ENCODE measurements around the gene GPR176. TPM values are rescaled to one million over a fixed set of nuclear protein-coding genes. Genes with fewer than 3 reads are reported as not detected.

GPR176 gene
- total and polyA plus RNA-seq, 7 experiments from 2014 or later = 0.07 TPM; not detected in 6

GRCh38 chr15:39785139-39785538, 134.9 kb downstream of the GPR176 start:
- H3K4me1 Mint-ChIP-seq = peaks cover 30 to 62% (median 51%) of the 10 kb centered on the region in 7 donors
- Histone ChIP-seq H3K9me3 (ENCODE audit: control insufficient read depth in 2 of 3, low read length in 3 of 3) (no peaks in the 10 kb centered on the region), H3K27me3 (ENCODE audit: control insufficient read depth in 2 of 2, insufficient read depth in 2 of 2, low read length in 2 of 2) (no peaks in the 10 kb centered on the region), H3K4me3 (ENCODE audit: low read length) (no peak overlapping the region), H3K36me3 (ENCODE audit: control insufficient read depth in 2 of 3, insufficient read depth in 3 of 3, low read length in 3 of 3) (peaks cover 0 to 5% (median 0%) of the 10 kb centered on the region in 3 experiments), H3K27ac (ENCODE audit: low read depth, low read length) (no peak overlapping the region), H3K4me1 (ENCODE audit: control insufficient read depth in 2 of 2, insufficient read depth in 2 of 2, low read length in 2 of 2) (peaks cover 14 to 19% of the 10 kb centered on the region in 2 donors)
- no peak for ATAC-seq
- H3K27ac Mint-ChIP-seq = peak overlapping the region in 6 of 9 donors; percentile 50 to 82 (median 70)
- H3K9me3 Mint-ChIP-seq = no peaks in the 10 kb centered on the region
- no peaks in the 10 kb centered on the region for H3K27me3 Mint-ChIP-seq
- peak overlapping the region in 5 of 10 donors; percentile 10 to 74 (median 39) for H3K4me3 Mint-ChIP-seq
- H3K36me3 Mint-ChIP-seq = peaks cover 0 to 3% (median 0%) of the 10 kb centered on the region in 5 donors
- intact Hi-C loops (cut with micrococcal nuclease) = loop anchor here in 1 of 2 donors (2.0 to 10.0 kb wide), 3 partner anchors 322 to 810 kb away; partner anchors contain the start of genes BMF and KNL1
- ChIA-PET POLR2A (interaction anchor here (0.7 to 1.2 kb wide), 4 partner anchors 9 to 255 kb away, joined by 3 read pairs; no protein-coding TSS in a partner anchor), CTCF (interaction anchor here (0.7 to 1.9 kb wide), 3 partner anchors 10 to 489 kb away, joined by 3 to 8 read pairs (median 4); no protein-coding TSS in a partner anchor)
- no peak for DNase-seq

- intact Hi-C loops (cut with micrococcal nuclease) = loop anchor here in 1 of 2 donors (2.0 to 10.0 kb wide), 5 partner anchors 323 to 1023 kb away; partner anchors contain the start of genes BMF, DNAJC17, INAFM2 and KNL1
- peak overlapping the region in 8 of 9 donors; percentile 24 to 82 (median 66) for H3K27ac Mint-ChIP-seq
- H3K36me3 Mint-ChIP-seq = peaks cover 0 to 3% (median 0%) of the 10 kb centered on the region in 5 donors
- no peak overlapping the region for H3K4me3 ChIP-seq (ENCODE audit: low read length)
- H3K4me3 Mint-ChIP-seq = peak overlapping the region in 7 of 10 donors; percentile 4 to 87 (median 39)
- DNase-seq = no peak
- ChIA-PET CTCF (interaction anchor here (0.9 to 1.9 kb wide), 2 partner anchors 10 to 489 kb away, joined by 4 to 8 read pairs; no protein-coding TSS in a partner anchor), POLR2A (interaction anchor here (0.7 kb wide), 1 partner anchor 10 kb away, joined by 3 read pairs; no protein-coding TSS in a partner anchor)
- H3K27me3 Mint-ChIP-seq = no peaks in the 10 kb centered on the region
- peaks cover 0 to 5% (median 0%) of the 10 kb centered on the region in 3 experiments for H3K36me3 ChIP-seq (ENCODE audit: control insufficient read depth in 2 of 3, insufficient read depth in 3 of 3, low read length in 3 of 3)
- no peak overlapping the region for H3K27ac ChIP-seq (ENCODE audit: low read depth, low read length)
- H3K4me1 Mint-ChIP-seq = peaks cover 30 to 62% (median 51%) of the 10 kb centered on the region in 7 donors
- no peaks in the 10 kb centered on the region for H3K9me3 Mint-ChIP-seq
- H3K27me3 ChIP-seq (ENCODE audit: control insufficient read depth in 2 of 2, insufficient read depth in 2 of 2, low read length in 2 of 2) = no peaks in the 10 kb centered on the region
- H3K4me1 ChIP-seq (ENCODE audit: control insufficient read depth in 2 of 2, insufficient read depth in 2 of 2, low read length in 2 of 2) = peaks cover 14 to 19% of the 10 kb centered on the region in 2 donors
- H3K9me3 ChIP-seq (ENCODE audit: control insufficient read depth in 2 of 3, low read length in 3 of 3) = no peaks in the 10 kb centered on the region
- no peak for ATAC-seq
These were observed 135.4 kb downstream of the GPR176 start for GRCh38 chr15:39784638-39785037.

DNA sequence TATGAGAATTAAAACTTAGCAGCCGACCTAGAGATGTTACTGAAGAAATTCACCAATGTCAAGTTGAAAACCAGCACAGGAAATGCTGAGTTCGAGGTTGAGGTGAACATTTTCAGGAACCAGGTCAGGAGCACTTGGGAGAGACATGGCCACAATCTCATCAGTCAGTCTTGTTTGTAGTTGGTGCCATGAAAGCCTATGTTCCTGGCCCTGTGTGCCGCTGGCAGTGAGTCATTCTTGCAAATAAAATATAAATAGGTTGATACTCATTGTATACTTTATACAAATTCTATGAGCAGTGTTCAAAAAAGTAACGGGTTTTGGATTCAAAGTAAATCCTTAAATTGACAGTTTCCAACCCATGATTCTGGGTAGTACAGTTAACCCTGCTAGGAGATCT, 135.9 kb downstream of the GPR176 start:
- no peaks in the 10 kb centered on the region for H3K9me3 Mint-ChIP-seq

GRCh38 chr15:39783244-39783820, 136.7 kb downstream of the GPR176 start:
- Histone ChIP-seq H3K27ac (ENCODE audit: low read depth, low read length) (peak overlapping the region; percentile 80), H3K9me3 (ENCODE audit: control insufficient read depth in 2 of 3, low read length in 3 of 3) (no peaks in the 10 kb centered on the region), H3K27me3 (ENCODE audit: control insufficient read depth in 2 of 2, insufficient read depth in 2 of 2, low read length in 2 of 2) (no peaks in the 10 kb centered on the region), H3K4me3 (ENCODE audit: low read length) (peak overlapping the region; percentile 98), H3K4me1 (ENCODE audit: control insufficient read depth in 2 of 2, insufficient read depth in 2 of 2, low read length in 2 of 2) (peaks cover 14 to 19% of the 10 kb centered on the region in 2 donors), H3K36me3 (ENCODE audit: control insufficient read depth in 2 of 3, insufficient read depth in 3 of 3, low read length in 3 of 3) (peaks cover 0 to 5% (median 0%) of the 10 kb centered on the region in 3 experiments)
- Mint-ChIP-seq H3K4me3 (peak overlapping the region; percentile 74 to 97 (median 90)), H3K9me3 (no peaks in the 10 kb centered on the region), H3K27me3 (peaks cover 0 to 3% (median 0%) of the 10 kb centered on the region in 5 donors), H3K36me3 (peaks cover 0 to 3% (median 0%) of the 10 kb centered on the region in 5 donors), H3K4me1 (peaks cover 30 to 62% (median 51%) of the 10 kb centered on the region in 7 donors), H3K27ac (peak overlapping the region; percentile 70 to 93 (median 90))
- ATAC-seq = no peak
- CTCF ChIA-PET = interaction anchor here (1.0 kb wide), 1 partner anchor 10 kb away, joined by 4 read pairs; no protein-coding TSS in a partner anchor
- intact Hi-C loops (cut with micrococcal nuclease) = loop anchor here (2.0 to 10.0 kb wide), 8 partner anchors 161 to 1329 kb away; partner anchors contain the start of genes BMF (in 1 of the 2), DNAJC17 (in 1 of the 2), FAM98B (in 1 of the 2) and INAFM2 (in 1 of the 2)
- POLR2A ChIA-PET = interaction anchor here (0.6 to 1.8 kb wide), 4 partner anchors 17 to 1329 kb away, joined by 3 to 6 read pairs (median 4); partner anchors contain the start of gene FAM98B
- peak in 2 of 9 donors; percentile 11 to 26 for DNase-seq

More for the DNA sequence above, 135.9 kb downstream of the GPR176 start:
- Mint-ChIP-seq H3K4me3 (peak overlapping the region; percentile 74 to 97 (median 90)), H3K4me1 (peaks cover 30 to 62% (median 51%) of the 10 kb centered on the region in 7 donors), H3K27me3 (no peaks in the 10 kb centered on the region), H3K27ac (peak overlapping the region in 8 of 9 donors; percentile 70 to 91 (median 86)), H3K36me3 (peaks cover 0 to 3% (median 0%) of the 10 kb centered on the region in 5 donors)
- H3K36me3 ChIP-seq (ENCODE audit: control insufficient read depth in 2 of 3, insufficient read depth in 3 of 3, low read length in 3 of 3) = peaks cover 0 to 5% (median 0%) of the 10 kb centered on the region in 3 experiments
- no peaks in the 10 kb centered on the region for H3K9me3 ChIP-seq (ENCODE audit: control insufficient read depth in 2 of 3, low read length in 3 of 3)
- DNase-seq (no peak), ATAC-seq (no peak)
- peaks cover 14 to 19% of the 10 kb centered on the region in 2 donors for H3K4me1 ChIP-seq (ENCODE audit: control insufficient read depth in 2 of 2, insufficient read depth in 2 of 2, low read length in 2 of 2)
- H3K27me3 ChIP-seq (ENCODE audit: control insufficient read depth in 2 of 2, insufficient read depth in 2 of 2, low read length in 2 of 2) = no peaks in the 10 kb centered on the region
- CTCF ChIA-PET = interaction anchor here (0.9 to 1.9 kb wide), 2 partner anchors 9 to 490 kb away, joined by 4 to 8 read pairs; no protein-coding TSS in a partner anchor
- intact Hi-C loops (cut with micrococcal nuclease) = loop anchor here in 1 of 2 donors (2.0 to 10.0 kb wide), 4 partner anchors 433 to 1023 kb away; partner anchors contain the start of genes DNAJC17, INAFM2, KNL1 and ZFYVE19
- H3K4me3 ChIP-seq (ENCODE audit: low read length) = no peak overlapping the region
- peak overlapping the region; percentile 80 for H3K27ac ChIP-seq (ENCODE audit: low read depth, low read length)
- POLR2A ChIA-PET = no interaction called here

- ATAC-seq (peak; percentile 100), DNase-seq (peak; percentile 91 to 98 (median 97))
- peaks cover 14 to 19% of the 10 kb centered on the region in 2 donors for H3K4me1 ChIP-seq (ENCODE audit: control insufficient read depth in 2 of 2, insufficient read depth in 2 of 2, low read length in 2 of 2)
- Mint-ChIP-seq H3K4me1 (peaks cover 30 to 59% (median 46%) of the 10 kb centered on the region in 7 donors), H3K4me3 (peak within 1 kb of the TSS; percentile 74 to 97 (median 90)), H3K27me3 (peaks cover 0 to 7% (median 0%) of the 10 kb centered on the region in 5 donors), H3K36me3 (peaks cover 0 to 3% (median 0%) of the 10 kb centered on the region in 5 donors), H3K9me3 (no peaks in the 10 kb centered on the region), H3K27ac (peak within 1 kb of the TSS; percentile 70 to 93 (median 90))
- H3K27me3 ChIP-seq (ENCODE audit: control insufficient read depth in 2 of 2, insufficient read depth in 2 of 2, low read length in 2 of 2) = no peaks in the 10 kb centered on the region
- H3K27ac ChIP-seq (ENCODE audit: low read depth, low read length) = peak within 1 kb of the TSS; percentile 80
- no peaks in the 10 kb centered on the region for H3K9me3 ChIP-seq (ENCODE audit: control insufficient read depth in 2 of 3, low read length in 3 of 3)
- peaks cover 0 to 5% (median 0%) of the 10 kb centered on the region in 3 experiments for H3K36me3 ChIP-seq (ENCODE audit: control insufficient read depth in 2 of 3, insufficient read depth in 3 of 3, low read length in 3 of 3)
- intact Hi-C loops (cut with micrococcal nuclease) = loop anchor here (1.0 to 10.0 kb wide), 12 partner anchors 8 to 1328 kb away; partner anchors contain the start of genes EIF2AK4 (in 2 of the 2), SRP14 (in 2 of the 2), BMF (in 1 of the 2) and DNAJC17 (in 1 of the 2)
- CTCF ChIA-PET = interaction anchor here (0.9 to 1.4 kb wide), 4 partner anchors 10 to 492 kb away, joined by 3 to 5 read pairs (median 4); no protein-coding TSS in a partner anchor
- POLR2A ChIA-PET = interaction anchor here (0.6 to 1.8 kb wide), 8 partner anchors 16 to 1328 kb away, joined by 3 to 6 read pairs (median 3); partner anchors contain the start of genes EIF2AK4 and FAM98B
- H3K4me3 ChIP-seq (ENCODE audit: low read length) = peak within 1 kb of the TSS; percentile 98
These were observed 137.5 kb downstream of the GPR176 start, which contains the start of gene FSIP1 for GRCh38 chr15:39782441-39783138. FSIP1 (minus strand) TSS chr15:39782841; CDS start chr15:39776524, 6,317 bp downstream.

Data from naive thymus-derived CD4-positive, alpha-beta T cell (primary cell).